Measurements from ENCODE around the gene FNDC10. TPM values are rescaled to one million over a fixed set of nuclear protein-coding genes. Genes with fewer than 3 reads are reported as not detected.

FNDC10 gene
- total RNA-seq, 4 donors from 2014 or later, result 0.50 to 1.9 (median 0.84) TPM; not detected in 1

Other genes starting within 250 kb of the FNDC10 start
- gene MXRA8, start 241.6 kb downstream of the FNDC10 start, total RNA-seq, result 100 to 1,000 TPM in 2 of 4 donors, 10 to 100 TPM in 2; 68.5 to 129 (median 87.2) TPM
- 100 to 1,000 TPM in 3 of 4 donors, 10 to 100 TPM in 1; 98.4 to 152 (median 117) TPM for gene AURKAIP1, start 224.9 kb downstream of the FNDC10 start, total RNA-seq
- gene CCNL2, start 200.8 kb downstream of the FNDC10 start, total RNA-seq, result 100 to 1,000 TPM in 2 of 4 donors, 10 to 100 TPM in 2; 73.4 to 136 (median 108) TPM
- 100 to 1,000 TPM; 144 to 175 (median 155) TPM for gene MRPL20, start 192.8 kb downstream of the FNDC10 start, total RNA-seq
- 10 to 100 TPM in 2 of 4 donors, 1 to 10 TPM in 2; 8.1 to 19.2 (median 9.8) TPM for gene ANKRD65, start 178.9 kb downstream of the FNDC10 start, total RNA-seq
- 100 to 1,000 TPM in 2 of 4 donors, 10 to 100 TPM in 2; 99.7 to 168 (median 116) TPM for gene VWA1, start 164.4 kb downstream of the FNDC10 start, total RNA-seq
- 1 to 10 TPM in 1 of 4 donors, under 1 TPM in 3; 0.32 to 2.4 (median 0.58) TPM for gene ATAD3C, start 150.4 kb downstream of the FNDC10 start, total RNA-seq
- gene ATAD3B, start 128.4 kb downstream of the FNDC10 start, total RNA-seq, result 10 to 100 TPM in 2 of 4 donors, 1 to 10 TPM in 2; 9.7 to 14.9 (median 10.0) TPM
- gene ATAD3A, start 88.0 kb downstream of the FNDC10 start, total RNA-seq, result 10 to 100 TPM; 18.3 to 29.3 (median 25.2) TPM
- 10 to 100 TPM in 2 of 4 donors, 1 to 10 TPM in 2; 8.7 to 22.1 (median 13.9) TPM for gene TMEM240, start 59.5 kb downstream of the FNDC10 start, total RNA-seq
- gene SSU72, start 25.3 kb downstream of the FNDC10 start, total RNA-seq, result 100 to 1,000 TPM in 2 of 4 donors, 10 to 100 TPM in 2; 78.7 to 134 (median 112) TPM
- gene MIB2, start 15.4 kb upstream of the FNDC10 start, total RNA-seq, result 10 to 100 TPM; 33.6 to 99.9 (median 74.6) TPM
- gene MMP23B, start 32.0 kb upstream of the FNDC10 start, total RNA-seq, result 10 to 100 TPM in 3 of 4 donors, 1 to 10 TPM in 1; 3.2 to 19.5 (median 14.0) TPM
- 10 to 100 TPM; 27.2 to 68.9 (median 33.0) TPM for gene CDK11B, start 58.9 kb upstream of the FNDC10 start, total RNA-seq
- 10 to 100 TPM; 25.7 to 65.0 (median 35.6) TPM for gene SLC35E2B, start 92.7 kb upstream of the FNDC10 start, total RNA-seq
- gene CDK11A, start 124.2 kb upstream of the FNDC10 start, total RNA-seq, result 10 to 100 TPM; 18.2 to 46.9 (median 31.4) TPM
- 100 to 1,000 TPM in 1 of 4 donors, 10 to 100 TPM in 3; 66.4 to 119 (median 82.7) TPM for gene NADK, start 178.3 kb upstream of the FNDC10 start, total RNA-seq

Data from esophagus muscularis mucosa (tissue), 4 donors.